Measurements from ENCODE around the gene TBC1D22A. TPM values are rescaled to one million over a fixed set of nuclear protein-coding genes. Genes with fewer than 3 reads are reported as not detected.

The TBC1D22A gene
- total RNA-seq, 4 donors from 2014 or later: 10.8 to 32.2 (median 22.3) TPM

DNA sequence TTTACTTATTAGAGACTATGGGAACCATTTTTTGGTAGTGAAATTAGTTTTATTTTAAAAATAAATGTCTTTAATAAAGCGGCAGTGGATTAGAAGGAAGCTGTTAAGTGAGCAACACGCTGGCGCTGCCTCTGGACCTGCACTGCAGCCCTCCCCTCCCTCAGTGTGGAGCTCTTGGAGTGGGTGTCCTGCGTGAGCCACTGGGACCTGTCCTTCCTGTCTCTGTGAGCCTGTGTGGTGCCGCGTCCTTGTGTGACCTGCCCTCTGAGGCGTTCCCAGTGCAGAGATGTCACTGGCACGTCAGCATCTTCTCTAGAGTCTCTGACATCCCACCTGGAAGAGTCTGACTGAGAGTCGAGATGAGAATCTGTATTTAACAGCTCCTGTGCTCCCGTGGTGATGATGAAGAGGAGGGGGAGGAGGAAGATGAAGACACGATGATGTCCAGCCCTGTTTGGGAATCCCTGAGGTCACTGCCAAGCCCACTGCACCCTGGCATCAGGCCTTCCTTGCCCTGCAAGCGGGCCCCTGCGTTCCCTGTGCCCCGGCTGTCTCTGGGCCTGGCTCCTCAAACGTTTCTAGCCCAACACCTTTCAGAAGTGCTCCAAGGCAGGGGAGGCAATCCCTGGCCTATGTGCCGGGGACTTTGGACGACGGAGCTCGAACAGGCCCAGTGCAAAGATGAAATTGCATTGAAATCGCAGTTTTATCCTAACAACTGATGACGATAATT lies 271.8 kb downstream of the TBC1D22A start:
- TF ChIP-seq, protein P1, sequence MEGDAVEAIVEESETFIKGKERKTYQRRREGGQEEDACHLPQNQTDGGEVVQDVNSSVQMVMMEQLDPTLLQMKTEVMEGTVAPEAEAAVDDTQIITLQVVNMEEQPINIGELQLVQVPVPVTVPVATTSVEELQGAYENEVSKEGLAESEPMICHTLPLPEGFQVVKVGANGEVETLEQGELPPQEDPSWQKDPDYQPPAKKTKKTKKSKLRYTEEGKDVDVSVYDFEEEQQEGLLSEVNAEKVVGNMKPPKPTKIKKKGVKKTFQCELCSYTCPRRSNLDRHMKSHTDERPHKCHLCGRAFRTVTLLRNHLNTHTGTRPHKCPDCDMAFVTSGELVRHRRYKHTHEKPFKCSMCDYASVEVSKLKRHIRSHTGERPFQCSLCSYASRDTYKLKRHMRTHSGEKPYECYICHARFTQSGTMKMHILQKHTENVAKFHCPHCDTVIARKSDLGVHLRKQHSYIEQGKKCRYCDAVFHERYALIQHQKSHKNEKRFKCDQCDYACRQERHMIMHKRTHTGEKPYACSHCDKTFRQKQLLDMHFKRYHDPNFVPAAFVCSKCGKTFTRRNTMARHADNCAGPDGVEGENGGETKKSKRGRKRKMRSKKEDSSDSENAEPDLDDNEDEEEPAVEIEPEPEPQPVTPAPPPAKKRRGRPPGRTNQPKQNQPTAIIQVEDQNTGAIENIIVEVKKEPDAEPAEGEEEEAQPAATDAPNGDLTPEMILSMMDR (IDR thresholded peaks at IDR 0.05; ENCODE audit: low read depth): no peak

DNA sequence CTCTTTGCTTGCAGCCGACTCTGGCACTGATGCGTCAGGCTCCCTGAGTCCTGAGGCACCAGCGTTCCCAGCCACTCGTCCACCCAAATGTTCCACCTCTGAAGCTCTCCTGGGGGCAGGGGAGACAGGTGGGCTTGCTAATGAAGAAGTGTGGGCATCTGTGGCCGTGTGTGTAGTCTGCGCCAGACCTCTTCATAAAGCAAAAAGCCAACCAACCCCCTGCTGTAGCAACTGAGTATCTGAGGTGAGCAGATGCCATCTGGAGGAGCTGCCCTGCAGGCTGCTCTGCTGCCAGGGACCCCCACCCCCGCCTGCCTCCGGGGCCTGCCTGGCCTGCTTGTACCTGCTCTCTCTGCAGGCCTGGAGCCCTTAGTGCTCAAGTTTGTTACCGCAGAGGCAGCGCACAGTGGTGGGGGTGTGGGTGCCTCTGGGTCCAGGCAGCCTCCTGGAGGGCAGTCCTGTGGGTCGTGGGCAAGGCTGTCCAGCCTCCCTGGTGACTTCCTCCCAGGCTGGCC lies 272.5 kb downstream of the TBC1D22A start:
- TF ChIP-seq, protein P1 (IDR thresholded peaks at IDR 0.05; ENCODE audit: low read depth): no peak

DNA sequence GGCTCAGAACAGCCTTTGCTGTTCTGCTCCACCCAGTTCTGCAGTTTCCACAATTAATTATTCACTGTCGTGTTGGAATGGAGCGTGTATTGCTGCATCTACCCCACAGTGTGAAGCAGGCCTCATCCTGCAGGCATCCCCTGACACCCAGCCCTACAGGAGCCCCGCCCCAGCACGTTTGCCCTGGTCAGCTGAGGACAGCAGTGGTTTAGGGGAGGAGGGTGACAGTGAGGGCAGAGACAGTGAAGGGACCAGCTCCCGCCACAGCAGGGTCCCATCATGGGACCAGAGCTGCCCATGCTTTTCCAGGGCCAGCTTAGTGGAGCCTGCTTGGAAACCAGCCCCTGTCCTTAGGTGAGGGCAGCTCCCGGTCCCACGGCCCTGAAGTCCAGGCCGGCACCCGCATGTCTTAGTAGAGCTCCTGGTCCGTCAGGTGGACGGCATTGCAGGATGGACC lies 273.0 kb downstream of the TBC1D22A start:
- TF ChIP-seq, protein P1 (IDR thresholded peaks at IDR 0.05; ENCODE audit: low read depth): no peak

DNA sequence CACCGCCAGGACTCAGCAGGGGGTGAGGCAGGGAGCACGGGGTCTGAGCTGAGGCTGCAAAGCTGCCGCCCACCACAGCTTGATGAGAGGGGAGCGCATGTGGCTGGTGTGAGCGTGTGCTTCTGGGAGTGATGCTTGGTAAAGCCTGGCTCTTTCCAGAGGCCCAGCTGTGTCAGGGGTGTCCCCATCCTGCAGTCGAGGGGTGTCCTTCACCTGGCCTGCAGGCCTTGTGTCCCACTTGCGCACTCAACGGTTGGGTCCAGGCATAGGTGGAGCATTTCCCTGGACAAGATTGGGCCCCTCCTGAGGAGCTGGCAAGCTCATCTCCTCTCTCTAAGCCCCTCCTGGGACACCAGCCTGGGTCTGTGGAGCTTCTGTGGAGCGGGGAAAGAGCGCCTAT lies 273.9 kb downstream of the TBC1D22A start:
- TF ChIP-seq, protein P1 (IDR thresholded peaks at IDR 0.05; ENCODE audit: low read depth): no peak

DNA sequence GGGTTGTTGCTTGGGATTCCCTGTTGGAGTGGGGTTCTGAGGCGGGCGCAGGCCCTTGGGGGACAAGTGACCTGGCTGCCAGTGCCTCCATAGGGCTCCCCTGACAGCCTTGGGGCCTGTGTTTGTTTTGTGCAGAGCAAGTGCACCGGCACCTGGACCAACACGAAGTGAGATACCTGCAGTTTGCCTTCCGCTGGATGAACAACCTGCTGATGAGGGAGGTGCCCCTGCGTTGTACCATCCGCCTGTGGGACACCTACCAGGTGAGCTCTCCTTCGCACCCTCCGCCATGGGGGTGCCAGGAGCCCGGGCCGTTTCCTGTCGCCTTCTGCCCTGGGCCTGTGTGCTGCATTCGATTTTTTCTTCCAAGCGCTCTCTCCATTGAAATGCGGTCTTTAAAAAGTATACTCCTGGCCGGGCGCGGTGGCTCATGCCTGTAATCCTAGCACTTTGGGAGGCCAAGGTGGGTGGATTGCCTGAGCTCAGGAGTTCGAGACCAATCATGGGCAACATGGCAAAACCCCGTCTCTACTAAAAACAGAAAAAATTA lies 274.6 kb downstream of the TBC1D22A start:
- TF ChIP-seq, protein P1 (IDR thresholded peaks at IDR 0.05; ENCODE audit: low read depth): no peak

DNA sequence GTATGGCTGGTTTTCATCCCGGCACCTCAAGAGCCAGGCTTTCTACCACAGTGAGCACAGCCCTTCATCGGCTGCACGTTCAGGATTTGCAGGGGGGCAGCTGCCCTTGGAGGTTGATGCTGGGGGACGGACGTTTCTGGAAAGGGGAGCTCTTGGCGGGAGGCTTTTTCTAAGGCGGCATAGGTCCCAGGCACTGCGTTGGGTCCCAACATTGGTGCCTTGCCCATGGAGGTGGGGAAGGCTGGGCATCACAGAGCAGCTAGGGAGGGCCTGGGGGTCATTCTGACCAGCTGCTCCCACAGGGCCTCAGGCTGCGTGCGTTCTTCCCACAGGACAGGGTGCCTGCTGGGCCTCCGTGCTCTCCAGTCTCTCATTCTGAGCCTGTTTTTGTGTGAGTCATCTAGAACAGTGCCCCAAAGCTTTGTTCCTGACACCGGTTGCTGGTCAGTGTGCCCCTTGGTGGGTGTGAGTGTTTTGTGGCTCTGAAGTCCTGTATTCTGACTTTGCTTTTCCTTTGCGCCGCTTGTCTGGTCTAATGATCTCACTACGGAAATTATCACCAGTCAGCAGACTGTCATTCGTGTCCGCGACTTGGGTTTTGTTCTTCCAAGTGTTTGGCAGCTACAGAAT lies 275.9 kb downstream of the TBC1D22A start:
- TF ChIP-seq, protein P1 (IDR thresholded peaks at IDR 0.05; ENCODE audit: low read depth): no peak

DNA sequence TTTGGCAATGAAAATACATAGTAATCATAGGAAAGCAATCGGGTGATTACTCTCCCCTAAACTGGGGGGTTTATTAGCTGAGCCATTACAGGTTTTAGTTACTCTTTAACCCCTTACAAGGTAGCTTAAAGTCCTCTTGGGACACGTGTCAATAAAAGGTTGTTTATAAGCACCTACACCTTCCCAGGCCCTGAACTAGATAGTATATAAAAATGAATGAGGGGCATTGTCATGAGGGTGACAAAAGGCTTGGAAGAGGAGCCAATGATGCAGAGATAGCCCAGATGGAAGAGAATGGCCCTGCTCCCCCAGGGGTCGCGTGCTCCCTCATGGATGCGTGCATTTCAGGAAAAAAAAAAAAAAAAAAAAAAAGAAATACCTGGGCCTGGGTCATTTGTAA lies 276.9 kb downstream of the TBC1D22A start:
- TF ChIP-seq, protein P1 (IDR thresholded peaks at IDR 0.05; ENCODE audit: low read depth): no peak
